Endothelial cell of umbilical vein (primary cell): ENCODE data around the gene PALMD. TPM values are rescaled to one million over a fixed set of nuclear protein-coding genes. Genes with fewer than 3 reads are reported as not detected.
A peak's percentile ranks its signal among the peaks of the same experiment; 100 is the strongest.

ENCODE experiments used
- BruUV-seq: library from RNA; stranded (reverse); fragments of 400-500 nt; replicated peaks from 2 replicates; lab custom pipeline; 2021; lab: Mats Ljungman, UMichigan
- CTCF ChIA-PET: fragments of 300-600, 350-600 bp; sonication (Branson Sonifier 250); formaldehyde crosslinking; loops from one replicate; lab custom pipeline; 2021; ENCODE audit warnings: antibody characterized with exemption, inconsistent platforms; lab: Charles Lee
- POLR2A ChIA-PET: fragments of 300-600, 350-600 bp; sonication (Branson Sonifier 250); formaldehyde crosslinking; loops from one replicate; lab custom pipeline; 2021; ENCODE audit warnings: antibody characterized with exemption, inconsistent platforms; lab: Charles Lee
- DNase-seq: peaks from one replicate; pipeline ENCODE4 v3.0.0-alpha.2; 2011; ENCODE audit warnings: low read depth, low spot score
- FAIRE-seq: peaks from 2 replicates; lab custom pipeline; 2011; peaks lifted over from hg19 to GRCh38; lab: Jason Lieb, UNC
- H2AFZ ChIP-seq: 2 replicates; pipeline ENCODE4 v1.6.0; 2012; ENCODE audit warnings: low read depth, low read length, control low read depth, inconsistent platforms
- H3K27ac ChIP-seq: 2 replicates; pipeline ENCODE4 v1.5.1; 2011; ENCODE audit warnings: low read depth, mild to moderate bottlenecking, control low read depth, low read length, moderate library complexity; ENCODE audit not compliant: insufficient read depth
- H3K27me3 ChIP-seq, 2 experiments: 2 replicates each; pipeline versions ENCODE4 v1.6.0 to v1.6.1; 2011; ENCODE audit warnings: low read length in 2 of 2, mixed read lengths in 1 of 2; ENCODE audit not compliant: control insufficient read depth in 2 of 2, insufficient read depth in 2 of 2
- H3K36me3 ChIP-seq, 2 experiments: 2 replicates in 1 of 2; 3 replicates in 1 of 2; pipeline ENCODE4 v1.5.1; 2011; ENCODE audit warnings: low read length in 2 of 2, mild to moderate bottlenecking in 1 of 2, moderate library complexity in 1 of 2; ENCODE audit not compliant: control insufficient read depth in 2 of 2, insufficient read depth in 2 of 2; ENCODE audit errors: extremely low read depth in 1 of 2
- H3K4me1 ChIP-seq: 3 replicates; pipeline ENCODE4 v1.5.1; 2011; ENCODE audit warnings: mild to moderate bottlenecking, low read length; ENCODE audit not compliant: control insufficient read depth, insufficient read depth; ENCODE audit errors: extremely low read depth
- H3K4me2 ChIP-seq: 2 replicates; pipeline ENCODE4 v1.6.1; 2011; ENCODE audit warnings: low read length, control low read depth, mixed read lengths; ENCODE audit not compliant: insufficient read depth
- H3K4me3 ChIP-seq, 3 experiments: fragments of 200-600 bp in 1 of 3; sonication (generic), shearing (Covaris generic) in 1 of 3; replicated peaks in 1 of 3; 2 replicates each; pipeline ENCODE4 v1.5.1; 2011 to 2016; ENCODE audit warnings: control low read depth in 3 of 3, low read length in 3 of 3, mild to moderate bottlenecking in 2 of 3, inconsistent platforms in 1 of 3, low read depth in 1 of 3, moderate library complexity in 1 of 3; ENCODE audit not compliant: insufficient read depth in 1 of 3
- H3K79me2 ChIP-seq: 2 replicates; pipeline ENCODE4 v1.6.0; 2012; ENCODE audit warnings: low read length, inconsistent platforms; ENCODE audit not compliant: control insufficient read depth, insufficient read depth
- H3K9ac ChIP-seq: replicated peaks from 2 replicates; pipeline ENCODE3; 2011; ENCODE audit warnings: low read length, control low read depth; ENCODE audit not compliant: insufficient read depth; ENCODE audit errors: extremely low read depth
- H3K9me1 ChIP-seq: replicated peaks from 3 replicates; pipeline ENCODE4 v1.6.0; 2011; ENCODE audit warnings: mild to moderate bottlenecking, low read length; ENCODE audit not compliant: control insufficient read depth, insufficient read depth; ENCODE audit errors: extremely low read depth
- H3K9me3 ChIP-seq: replicated peaks from 2 replicates; pipeline ENCODE4 v1.5.1; 2012; ENCODE audit warnings: low read length, inconsistent platforms; ENCODE audit not compliant: control insufficient read depth, insufficient read depth
- H4K20me1 ChIP-seq: replicated peaks from 2 replicates; pipeline ENCODE3; 2011; ENCODE audit warnings: mild to moderate bottlenecking, low read length; ENCODE audit not compliant: control insufficient read depth, insufficient read depth; ENCODE audit errors: extremely low read depth
- CTCF ChIP-seq, 2 donors: IDR thresholded peaks; 1 replicate in 1 of 2; 2 replicates in 1 of 2; pipeline ENCODE4 v1.5.1; 2011; ENCODE audit warnings: low read length in 2 of 2, mild to moderate bottlenecking in 2 of 2, moderate library complexity in 2 of 2, control low read depth in 1 of 2, inconsistent platforms in 1 of 2, low read depth in 1 of 2; ENCODE audit not compliant: insufficient read depth in 1 of 2; ENCODE audit errors: extremely low read depth in 1 of 2
- FOS ChIP-seq: IDR thresholded peaks from 2 replicates; pipeline ENCODE4 v1.6.1; 2011; ENCODE audit warnings: mild to moderate bottlenecking, low read length, moderate library complexity, borderline replicate concordance; ENCODE audit not compliant: insufficient read depth
- JUN ChIP-seq: IDR thresholded peaks from 2 replicates; pipeline ENCODE4 v1.6.1; 2011; ENCODE audit warnings: borderline replicate concordance, low read depth; ENCODE audit not compliant: insufficient read length, insufficient read depth
- MAX ChIP-seq: IDR thresholded peaks from 2 replicates; pipeline ENCODE4 v1.6.1; 2011; ENCODE audit not compliant: insufficient read depth, insufficient read length
- MYC ChIP-seq: IDR thresholded peaks from one replicate; pipeline ENCODE4 v1.6.1; 2011; ENCODE audit warnings: mild to moderate bottlenecking, low read depth, low read length
- POLR2A ChIP-seq: IDR thresholded peaks from 2 replicates; pipeline ENCODE4 v1.6.1; 2012; ENCODE audit warnings: low read depth, mild to moderate bottlenecking, control low read depth, low read length
- dilution Hi-C: fragments of 300-500 bp; cut with MboI; formaldehyde crosslinking; loops from one replicate; pipeline ENCODE4 v1.15.0; 2019; ENCODE audit warnings: low sequenced_read_pairs; ENCODE audit not compliant: extremely low pct_ligation_motif_present
- intact Hi-C: fragments of 100-400 bp; cut with micrococcal nuclease; formaldehyde crosslinking; loops from one replicate; pipeline ENCODE4 v1.10.0; 2022
- polyA plus RNA-seq, 4 experiments: library from polyadenylated mRNA; depleted of rRNA in 3 of 4; stranded (reverse) in 3 of 4; unstranded in 1 of 4; fragments of >200 nt; gene quantifications; 2 replicates each; pipeline versions ENCODE4 v1.2.1 to v1.2.3, GENCODE V29; 2011 to 2012; ENCODE audit warnings: missing spikeins in 1 of 4
- total RNA-seq: library from RNA; stranded (reverse); gene quantifications from 2 replicates; pipeline ENCODE4 v1.2.3, GENCODE V29; 2021

Gene PALMD
- total and polyA plus RNA-seq, 2 donors (not counting 3 experiments of a cell fraction or from before 2014, with no cell fraction given) = 52.6 to 137 TPM

GRCh38 chr1:99707535-99708142 lies 61.7 kb downstream of the PALMD start:
- DNase-seq (peak; percentile 86), FAIRE-seq (peak; percentile 15)
- dilution Hi-C loops (no loop called here), intact Hi-C loops (loop anchor here (1.0 to 5.0 kb wide), 7 partner anchors 22 to 913 kb away; no protein-coding TSS in a partner anchor)
- Histone ChIP-seq H3K27me3 (no peaks in the 10 kb centered on the region), H3K9me1 (no peaks in the 10 kb centered on the region), H3K4me1 (peaks cover 4% of the 10 kb centered on the region), H3K4me3 (no peak overlapping the region), H3K27ac (no peak overlapping the region), H3K79me2 (no peaks in the 10 kb centered on the region), H3K36me3 (no peaks in the 10 kb centered on the region), H3K9me3 (no peaks in the 10 kb centered on the region), H4K20me1 (no peaks in the 10 kb centered on the region), H3K9ac (peak overlapping the region; percentile 26), H3K4me2 (no peak overlapping the region), H2AFZ (no peak overlapping the region)
- POLR2A ChIA-PET = no interaction called here
- CTCF ChIA-PET = interaction anchor here (0.7 to 4.7 kb wide), 29 partner anchors 10 to 958 kb away, joined by 3 to 63 read pairs (median 4); no protein-coding TSS in a partner anchor
- no TSS peak for BruUV-seq
- TF ChIP-seq FOS = no peak
- TF ChIP-seq MYC = no peak
- TF ChIP-seq MAX = no peak
- peak; percentile 58 to 71 for TF ChIP-seq CTCF (IDR thresholded peaks at IDR 0.05; ENCODE audit: extremely low read depth in 1 of 2, insufficient read depth in 1 of 2, low read depth in 1 of 2, low read length in 2 of 2)
- TF ChIP-seq POLR2A = no peak
- no peak for TF ChIP-seq JUN
